SK-N-SH treated with all-trans-retinoic acid at 6 μM for 48 hours (cell line): Measurements from ENCODE around the gene IL4R.

Source experiments
- ARNTL ChIP-seq: fragments of 450-650 bp; formaldehyde crosslinking; IDR thresholded peaks from 2 replicates; pipeline ENCODE4 v1.5.0; 2020; ENCODE audit warnings: low read depth, mild to moderate bottlenecking, moderate library complexity, borderline replicate concordance
- BACH2 ChIP-seq: fragments of 250-450 bp; sonication (Bioruptor Pico); IDR thresholded peaks from 2 replicates; pipeline ENCODE4 v1.9.0; 2021; ENCODE audit warnings: mild to moderate bottlenecking, borderline replicate concordance
- CSDC2 ChIP-seq: fragments of 250-450 bp; sonication (Bioruptor Pico); IDR thresholded peaks from 2 replicates; pipeline ENCODE4 v1.5.0; 2020; ENCODE audit warnings: mild to moderate bottlenecking, moderate library complexity
- GLIS3 ChIP-seq: fragments of 250-450 bp; sonication (Bioruptor Pico); IDR thresholded peaks from 2 replicates; pipeline ENCODE4 v1.5.0; 2020; ENCODE audit warnings: mild to moderate bottlenecking, moderate library complexity
- OSR1 ChIP-seq: fragments of 250-450 bp; sonication (Bioruptor Pico); IDR thresholded peaks from 2 replicates; pipeline ENCODE4 v1.8.0; 2022; ENCODE audit warnings: moderate library complexity, mild to moderate bottlenecking, inconsistent platforms
- ZFP30 ChIP-seq: fragments of 450-650 bp; formaldehyde crosslinking; IDR thresholded peaks from 2 replicates; pipeline ENCODE4 v1.5.0; 2022; ENCODE audit warnings: mild to moderate bottlenecking, moderate library complexity
- ZNF70 ChIP-seq: fragments of 450-650 bp; formaldehyde crosslinking; IDR thresholded peaks from 2 replicates; pipeline ENCODE4 v1.5.0; 2020; ENCODE audit warnings: mild to moderate bottlenecking, moderate library complexity
- TF ChIP-seq, protein P1 (sequence below): fragments of 250-450 bp; sonication (Bioruptor Pico); IDR thresholded peaks from 2 replicates; pipeline ENCODE4 v1.5.1; 2021; ENCODE audit warnings: mild to moderate bottlenecking, moderate library complexity
- TF ChIP-seq, protein P2 (sequence below): fragments of 250-450 bp; sonication (Bioruptor Pico); IDR thresholded peaks from 2 replicates; pipeline ENCODE4 v1.8.0; 2020; ENCODE audit warnings: mild to moderate bottlenecking, moderate library complexity, borderline replicate concordance
- TF ChIP-seq, protein P3 (sequence below): fragments of 250-450 bp; sonication (Bioruptor Pico); IDR thresholded peaks from 2 replicates; pipeline ENCODE4 v1.5.1; 2020; ENCODE audit warnings: low read depth, mild to moderate bottlenecking, moderate library complexity

DNA sequence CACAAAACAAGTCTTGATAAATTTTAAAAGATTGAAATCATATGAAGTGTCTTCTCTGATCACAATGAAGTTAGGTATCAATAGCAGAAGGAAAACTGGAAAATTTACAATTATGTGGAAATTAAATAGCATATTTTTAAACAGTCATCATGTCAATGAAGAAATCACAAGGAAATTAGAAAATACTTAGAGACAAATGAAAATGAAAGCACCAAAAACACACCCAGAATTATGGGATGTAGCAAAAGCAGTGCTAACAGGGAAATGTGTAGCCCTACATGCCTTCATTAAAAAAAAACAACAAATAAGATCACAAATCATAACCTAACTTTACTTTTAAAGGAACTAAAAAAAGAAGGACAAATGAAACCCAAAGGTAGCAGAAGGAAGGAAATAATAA is 80.7 kb downstream of the IL4R start:
- TF ChIP-seq, protein P1, sequence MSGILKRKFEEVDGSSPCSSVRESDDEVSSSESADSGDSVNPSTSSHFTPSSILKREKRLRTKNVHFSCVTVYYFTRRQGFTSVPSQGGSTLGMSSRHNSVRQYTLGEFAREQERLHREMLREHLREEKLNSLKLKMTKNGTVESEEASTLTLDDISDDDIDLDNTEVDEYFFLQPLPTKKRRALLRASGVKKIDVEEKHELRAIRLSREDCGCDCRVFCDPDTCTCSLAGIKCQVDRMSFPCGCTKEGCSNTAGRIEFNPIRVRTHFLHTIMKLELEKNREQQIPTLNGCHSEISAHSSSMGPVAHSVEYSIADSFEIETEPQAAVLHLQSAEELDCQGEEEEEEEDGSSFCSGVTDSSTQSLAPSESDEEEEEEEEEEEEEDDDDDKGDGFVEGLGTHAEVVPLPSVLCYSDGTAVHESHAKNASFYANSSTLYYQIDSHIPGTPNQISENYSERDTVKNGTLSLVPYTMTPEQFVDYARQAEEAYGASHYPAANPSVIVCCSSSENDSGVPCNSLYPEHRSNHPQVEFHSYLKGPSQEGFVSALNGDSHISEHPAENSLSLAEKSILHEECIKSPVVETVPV (CRISPR knock-in tag): no peak
- TF ChIP-seq ARNTL (no peak), OSR1 (CRISPR knock-in tag) (no peak), CSDC2 (CRISPR knock-in tag) (no peak), ZNF70 (CRISPR knock-in tag) (no peak), ZFP30 (CRISPR knock-in tag) (no peak), BACH2 (no peak), GLIS3 (CRISPR knock-in tag) (no peak)
- TF ChIP-seq, protein P2, sequence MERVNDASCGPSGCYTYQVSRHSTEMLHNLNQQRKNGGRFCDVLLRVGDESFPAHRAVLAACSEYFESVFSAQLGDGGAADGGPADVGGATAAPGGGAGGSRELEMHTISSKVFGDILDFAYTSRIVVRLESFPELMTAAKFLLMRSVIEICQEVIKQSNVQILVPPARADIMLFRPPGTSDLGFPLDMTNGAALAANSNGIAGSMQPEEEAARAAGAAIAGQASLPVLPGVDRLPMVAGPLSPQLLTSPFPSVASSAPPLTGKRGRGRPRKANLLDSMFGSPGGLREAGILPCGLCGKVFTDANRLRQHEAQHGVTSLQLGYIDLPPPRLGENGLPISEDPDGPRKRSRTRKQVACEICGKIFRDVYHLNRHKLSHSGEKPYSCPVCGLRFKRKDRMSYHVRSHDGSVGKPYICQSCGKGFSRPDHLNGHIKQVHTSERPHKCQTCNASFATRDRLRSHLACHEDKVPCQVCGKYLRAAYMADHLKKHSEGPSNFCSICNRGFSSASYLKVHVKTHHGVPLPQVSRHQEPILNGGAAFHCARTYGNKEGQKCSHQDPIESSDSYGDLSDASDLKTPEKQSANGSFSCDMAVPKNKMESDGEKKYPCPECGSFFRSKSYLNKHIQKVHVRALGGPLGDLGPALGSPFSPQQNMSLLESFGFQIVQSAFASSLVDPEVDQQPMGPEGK (CRISPR knock-in tag): no peak
- TF ChIP-seq, protein P3, sequence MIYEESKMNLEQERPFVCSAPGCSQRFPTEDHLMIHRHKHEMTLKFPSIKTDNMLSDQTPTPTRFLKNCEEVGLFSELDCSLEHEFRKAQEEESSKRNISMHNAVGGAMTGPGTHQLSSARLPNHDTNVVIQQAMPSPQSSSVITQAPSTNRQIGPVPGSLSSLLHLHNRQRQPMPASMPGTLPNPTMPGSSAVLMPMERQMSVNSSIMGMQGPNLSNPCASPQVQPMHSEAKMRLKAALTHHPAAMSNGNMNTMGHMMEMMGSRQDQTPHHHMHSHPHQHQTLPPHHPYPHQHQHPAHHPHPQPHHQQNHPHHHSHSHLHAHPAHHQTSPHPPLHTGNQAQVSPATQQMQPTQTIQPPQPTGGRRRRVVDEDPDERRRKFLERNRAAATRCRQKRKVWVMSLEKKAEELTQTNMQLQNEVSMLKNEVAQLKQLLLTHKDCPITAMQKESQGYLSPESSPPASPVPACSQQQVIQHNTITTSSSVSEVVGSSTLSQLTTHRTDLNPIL (CRISPR knock-in tag): no peak
